ENCODE results near the gene CRACR2A.

GRCh38 chr12:3613641-3614395, 139.1 kb downstream of the CRACR2A start:
- TF ChIP-seq JUNB (CRISPR knock-in tag; conservative IDR thresholded peaks at IDR 0.05) = no peak
- TF ChIP-seq CC2D1A (IDR thresholded peaks at IDR 0.05) = no peak
- no peak for TF ChIP-seq TRIM28 (IDR thresholded peaks at IDR 0.05)
- no peak for TF ChIP-seq ADNP (tag; IDR thresholded peaks at IDR 0.05)
- no peak for TF ChIP-seq ZEB2 (IDR thresholded peaks at IDR 0.05)
- no peak for TF ChIP-seq FOS (IDR thresholded peaks at IDR 0.05; ENCODE audit: extremely low read depth, insufficient read length)
- TF ChIP-seq, protein P1, sequence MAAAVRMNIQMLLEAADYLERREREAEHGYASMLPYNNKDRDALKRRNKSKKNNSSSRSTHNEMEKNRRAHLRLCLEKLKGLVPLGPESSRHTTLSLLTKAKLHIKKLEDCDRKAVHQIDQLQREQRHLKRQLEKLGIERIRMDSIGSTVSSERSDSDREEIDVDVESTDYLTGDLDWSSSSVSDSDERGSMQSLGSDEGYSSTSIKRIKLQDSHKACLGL (CRISPR knock-in tag; IDR thresholded peaks at IDR 0.05; ENCODE audit: borderline replicate concordance, poor library complexity, severe bottlenecking) = no peak

All from K562 (cell line).